Stomach (tissue), 4 donors: ENCODE measurements around the gene NRIP1.

Experiments used
- CTCF ChIP-seq, 7 experiments: fragments of 450-650 bp in 4 of 7; fragments of 200-600 bp in 3 of 7; sonication (generic) in 3 of 7; IDR thresholded peaks; one replicate each; pipeline ENCODE4 v1.5.1; 2016 to 2019; ENCODE audit warnings: antibody characterized with exemption in 7 of 7, control low read depth in 2 of 7, mild to moderate bottlenecking in 1 of 7
- EP300 ChIP-seq: sonication (generic); formaldehyde crosslinking; IDR thresholded peaks from one replicate; pipeline ENCODE4 v1.6.1; 2017; ENCODE audit warnings: antibody characterized with exemption
- POLR2A ChIP-seq, 4 donors: fragments of 450-650 bp; IDR thresholded peaks; one replicate each; pipeline ENCODE4 v1.6.1; 2016; ENCODE audit warnings: antibody characterized with exemption in 4 of 4, control low read depth in 2 of 4, mild to moderate bottlenecking in 1 of 4, moderate library complexity in 1 of 4

GRCh38 chr21:14913638-14914037 lies 151.2 kb downstream of the NRIP1 start:
- TF ChIP-seq EP300: no peak
- TF ChIP-seq CTCF (IDR thresholded peaks at IDR 0.05): no peak
- TF ChIP-seq POLR2A (IDR thresholded peaks at IDR 0.05): no peak
